Activated CD8-positive, alpha-beta memory T cell treated with anti-CD3 and anti-CD28 coated beads for 4 hours (primary cell): ENCODE measurements around the gene USP46.

ENCODE experiments used
- DNase-seq, 2 donors: peaks; one replicate each; pipeline ENCODE4 v3.0.0-alpha.2; 2020; ENCODE audit warnings: low read depth in 2 of 2

The USP46 gene

GRCh38 chr4:52657618-52658501 is 1.2 kb downstream of the USP46 start:
- no peak for DNase-seq

- no peak for DNase-seq
Measured at GRCh38 chr4:52657292-52657617, 1.8 kb downstream of the USP46 start.

GRCh38 chr4:52655506-52655905 is 3.6 kb downstream of the USP46 start:
- DNase-seq = no peak

GRCh38 chr4:52651996-52652672 is 7.0 kb downstream of the USP46 start:
- no peak for DNase-seq

- no peak for DNase-seq
Measured at GRCh38 chr4:52648836-52649235, 10.3 kb downstream of the USP46 start.

GRCh38 chr4:52646741-52647140 is 12.4 kb downstream of the USP46 start:
- no peak for DNase-seq

- DNase-seq = no peak
Measured at GRCh38 chr4:52646096-52646495, 13.0 kb downstream of the USP46 start.

- no peak for DNase-seq
Measured at GRCh38 chr4:52645300-52645699, 13.8 kb downstream of the USP46 start.

GRCh38 chr4:52643785-52644244 is 15.3 kb downstream of the USP46 start:
- DNase-seq = no peak

- DNase-seq = no peak
Measured at GRCh38 chr4:52643190-52643589, 15.9 kb downstream of the USP46 start.

- DNase-seq = no peak
Measured at GRCh38 chr4:52641854-52642563, 17.1 kb downstream of the USP46 start.

- no peak for DNase-seq
Measured at GRCh38 chr4:52640808-52641565, 18.1 kb downstream of the USP46 start.

- DNase-seq = no peak
Measured at GRCh38 chr4:52638717-52639116, 20.4 kb downstream of the USP46 start.

- DNase-seq = no peak
Measured at GRCh38 chr4:52637116-52637515, 22.0 kb downstream of the USP46 start.

- DNase-seq = no peak
Measured at GRCh38 chr4:52635560-52635959, 23.5 kb downstream of the USP46 start.

GRCh38 chr4:52635130-52635529 is 24.0 kb downstream of the USP46 start:
- no peak for DNase-seq

- no peak for DNase-seq
Measured at GRCh38 chr4:52633846-52634245, 25.3 kb downstream of the USP46 start.

GRCh38 chr4:52628974-52629373 is 30.1 kb downstream of the USP46 start:
- DNase-seq = no peak

GRCh38 chr4:52628543-52628942 is 30.6 kb downstream of the USP46 start:
- DNase-seq = no peak

- DNase-seq = no peak
Measured at GRCh38 chr4:52627876-52628275, 31.2 kb downstream of the USP46 start.

- DNase-seq = no peak
Measured at GRCh38 chr4:52625216-52625615, 33.9 kb downstream of the USP46 start.

- no peak for DNase-seq
Measured at GRCh38 chr4:52622564-52622963, 36.5 kb downstream of the USP46 start.
